Adrenal gland (tissue), 5 donors: ENCODE results near the gene NR1D1.
A peak's percentile ranks its signal among the peaks of the same experiment; 100 is the strongest.

Experiments used
- POLR2A ChIP-seq, 2 donors: fragments of 450-650 bp; IDR thresholded peaks; one replicate each; pipeline ENCODE4 v1.6.1; 2017; ENCODE audit warnings: antibody characterized with exemption in 2 of 2, mild to moderate bottlenecking in 2 of 2, moderate library complexity in 1 of 2
- TF ChIP-seq, protein P1 (sequence below), 6 experiments: fragments of 450-650 bp in 4 of 6; fragments of 200-600 bp in 2 of 6; sonication (generic) in 1 of 6; IDR thresholded peaks; 1 replicate in 5 of 6; 2 replicates in 1 of 6; pipeline versions ENCODE4 v1.5.1 to v1.8.0; 2016 to 2021; ENCODE audit warnings: antibody characterized with exemption in 6 of 6, mild to moderate bottlenecking in 2 of 6, moderate library complexity in 1 of 6
- donor health status: DM: no; HTN: no; CAD: no.

GRCh38 chr17:40091691-40092397 is 8.5 kb downstream of the NR1D1 start:
- TF ChIP-seq, protein P1, sequence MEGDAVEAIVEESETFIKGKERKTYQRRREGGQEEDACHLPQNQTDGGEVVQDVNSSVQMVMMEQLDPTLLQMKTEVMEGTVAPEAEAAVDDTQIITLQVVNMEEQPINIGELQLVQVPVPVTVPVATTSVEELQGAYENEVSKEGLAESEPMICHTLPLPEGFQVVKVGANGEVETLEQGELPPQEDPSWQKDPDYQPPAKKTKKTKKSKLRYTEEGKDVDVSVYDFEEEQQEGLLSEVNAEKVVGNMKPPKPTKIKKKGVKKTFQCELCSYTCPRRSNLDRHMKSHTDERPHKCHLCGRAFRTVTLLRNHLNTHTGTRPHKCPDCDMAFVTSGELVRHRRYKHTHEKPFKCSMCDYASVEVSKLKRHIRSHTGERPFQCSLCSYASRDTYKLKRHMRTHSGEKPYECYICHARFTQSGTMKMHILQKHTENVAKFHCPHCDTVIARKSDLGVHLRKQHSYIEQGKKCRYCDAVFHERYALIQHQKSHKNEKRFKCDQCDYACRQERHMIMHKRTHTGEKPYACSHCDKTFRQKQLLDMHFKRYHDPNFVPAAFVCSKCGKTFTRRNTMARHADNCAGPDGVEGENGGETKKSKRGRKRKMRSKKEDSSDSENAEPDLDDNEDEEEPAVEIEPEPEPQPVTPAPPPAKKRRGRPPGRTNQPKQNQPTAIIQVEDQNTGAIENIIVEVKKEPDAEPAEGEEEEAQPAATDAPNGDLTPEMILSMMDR (IDR thresholded peaks at IDR 0.05): no peak
- TF ChIP-seq POLR2A (IDR thresholded peaks at IDR 0.05): peak in 1 of 2 donors; percentile 42
